COLO668 (cell line): ENCODE data around the gene DNAH11.
"Not testable (repeated sequence)": the region's sequence is repeated elsewhere in the genome, so short reads cannot be mapped to it uniquely, and the experiment has no call there.

Experiments used
- DNase-seq: peaks from one replicate; lab custom pipeline; 2025; ENCODE audit not compliant: unreplicated experiment; lab: John Stamatoyannopoulos, UW

Gene DNAH11

GRCh38 chr7:21867816-21868575 lies 325.2 kb downstream of the DNAH11 start:
- DNase-seq, result no peak

- no peak for DNase-seq
These were observed 325.7 kb downstream of the DNAH11 start for GRCh38 chr7:21868576-21868850.

DNA sequence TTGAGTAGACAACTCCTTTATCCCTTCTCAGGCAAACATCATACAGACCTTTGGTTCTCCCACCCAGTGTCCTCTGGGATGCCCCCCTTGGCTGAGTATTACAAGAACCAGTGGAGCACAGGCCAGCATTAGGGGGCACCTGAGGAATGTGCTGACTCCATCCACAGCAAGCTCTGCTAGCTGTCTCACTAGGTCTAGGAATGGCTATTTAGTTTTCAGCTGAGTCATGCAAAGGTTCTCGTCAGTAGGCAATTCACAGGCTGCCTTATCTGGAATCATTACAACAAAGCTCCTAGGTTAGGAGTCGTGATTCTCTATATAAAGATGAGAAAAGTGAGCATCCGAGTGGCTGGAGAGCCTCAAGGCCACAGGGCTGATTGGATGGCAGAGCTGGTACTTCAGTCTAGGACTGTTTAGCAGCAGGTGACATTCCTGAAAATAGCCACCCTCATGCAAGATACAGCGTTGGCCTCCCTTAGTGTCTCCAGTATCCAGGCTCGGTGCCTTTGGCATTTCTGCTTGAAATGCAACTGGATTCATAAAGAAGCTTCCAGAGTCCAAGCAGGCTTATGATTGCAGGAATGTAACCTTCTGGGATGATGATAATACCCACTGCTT lies 327.1 kb downstream of the DNAH11 start:
- DNase-seq, result no peak

DNA sequence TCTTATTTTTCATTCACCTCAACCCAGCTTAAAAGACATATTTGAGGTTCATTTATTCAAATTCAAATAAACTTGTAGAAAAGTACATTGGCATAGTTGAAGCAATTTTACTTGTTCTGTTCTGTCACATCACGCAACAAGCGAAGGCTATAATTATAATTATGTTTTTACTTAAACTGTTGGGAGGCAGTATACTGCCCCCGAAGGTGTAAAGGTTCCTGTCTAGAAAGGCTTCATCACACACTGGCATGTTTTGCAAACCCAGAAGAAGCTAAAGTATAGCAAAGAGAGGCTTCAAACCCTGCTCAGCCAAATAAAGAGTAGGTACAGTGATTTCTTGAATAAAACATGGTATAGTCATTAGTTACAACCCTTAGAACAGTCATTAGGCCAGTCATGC lies 340.2 kb downstream of the DNAH11 start:
- DNase-seq, result no peak

DNA sequence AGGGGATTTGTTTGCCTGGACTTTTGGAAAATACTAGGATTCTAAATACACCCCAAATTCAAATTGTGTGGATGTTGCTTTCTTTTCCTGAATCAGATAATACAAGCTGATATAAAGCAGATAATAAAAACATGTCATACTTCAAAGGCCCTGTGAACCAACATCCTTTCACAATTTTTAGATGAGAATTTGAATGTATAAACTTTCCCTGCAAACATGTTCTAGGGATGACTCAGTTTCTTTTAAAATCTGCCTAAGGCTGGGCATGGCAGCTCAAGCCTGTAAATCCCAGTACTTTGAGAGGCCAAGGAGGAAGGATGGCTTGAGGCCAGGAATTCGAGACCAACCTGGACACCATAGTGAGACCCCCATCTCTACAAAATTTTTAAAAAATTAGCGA lies 340.7 kb downstream of the DNAH11 start:
- not testable (repeated sequence) for DNase-seq

GRCh38 chr7:21884496-21884895 lies 341.7 kb downstream of the DNAH11 start:
- DNase-seq, result no peak

GRCh38 chr7:21886396-21886795 lies 343.6 kb downstream of the DNAH11 start:
- DNase-seq, result no peak

DNA sequence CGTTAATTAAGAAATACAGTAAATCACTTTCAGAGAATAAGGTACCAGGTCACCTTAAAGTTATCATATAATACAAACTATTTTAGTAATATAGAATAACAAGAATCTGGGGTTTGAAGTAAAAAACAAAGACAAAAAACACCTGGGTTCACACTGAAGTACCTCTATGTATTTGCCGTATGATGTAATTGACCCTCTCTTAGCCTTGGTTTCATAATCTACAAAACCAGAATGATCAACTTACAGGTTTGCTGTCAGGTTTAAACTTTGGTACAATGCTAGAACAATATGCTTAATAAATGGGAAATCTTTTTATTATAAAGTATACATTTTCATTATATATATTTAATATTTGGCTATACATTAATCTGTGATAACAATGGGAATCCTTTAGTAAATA lies 344.5 kb downstream of the DNAH11 start:
- no peak for DNase-seq

- DNase-seq, result no peak
These were observed 344.9 kb downstream of the DNAH11 start for GRCh38 chr7:21887779-21888178.

- no peak for DNase-seq
These were observed 348.5 kb downstream of the DNAH11 start for GRCh38 chr7:21891291-21891690.

GRCh38 chr7:21893401-21893800 lies 350.6 kb downstream of the DNAH11 start:
- DNase-seq, result no peak

GRCh38 chr7:21898265-21898930 lies 355.6 kb downstream of the DNAH11 start:
- DNase-seq, result no peak

GRCh38 chr7:21902240-21902639 lies 359.4 kb downstream of the DNAH11 start:
- no peak for DNase-seq

- no peak for DNase-seq
These were observed 360.4 kb downstream of the DNAH11 start for GRCh38 chr7:21903020-21903786.

DNA sequence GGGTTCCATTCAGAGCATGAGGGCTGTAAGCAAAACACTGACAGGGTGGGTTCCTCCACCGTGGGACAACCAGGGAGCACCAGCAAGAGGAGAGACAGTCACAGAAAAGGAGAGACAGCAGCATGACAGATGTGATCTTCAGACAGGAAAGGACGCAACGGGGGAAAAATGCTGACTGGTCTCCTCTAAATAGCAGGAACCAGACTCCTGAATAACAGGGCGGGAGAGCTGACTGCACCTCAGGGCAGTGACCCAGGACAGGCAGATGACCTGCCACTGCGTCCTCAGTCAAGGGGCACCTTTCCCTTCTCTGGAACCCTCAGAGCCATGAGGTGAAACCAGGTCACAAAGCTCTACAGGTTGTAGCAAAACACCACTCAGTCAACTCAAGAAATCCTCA lies 365.9 kb downstream of the DNAH11 start:
- no peak for DNase-seq

DNA sequence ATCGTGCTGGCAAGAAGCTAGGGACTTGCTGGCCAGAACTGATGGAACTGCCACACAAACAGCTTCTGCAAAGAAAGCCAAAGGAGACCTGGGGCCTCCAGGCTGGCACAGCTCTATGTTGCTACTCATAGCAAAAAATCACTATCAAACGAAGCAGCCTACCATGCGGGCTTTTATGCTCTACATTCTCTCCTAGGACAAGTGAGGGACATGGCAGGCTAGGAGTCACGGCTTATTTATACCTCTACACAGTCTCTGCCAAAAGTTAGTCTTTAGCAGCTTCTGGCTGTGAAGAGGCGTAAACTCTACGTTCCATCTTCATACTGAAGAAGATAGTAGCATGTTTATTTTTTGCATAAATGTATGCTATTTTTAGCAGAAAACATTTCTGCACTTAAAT lies 367.4 kb downstream of the DNAH11 start:
- DNase-seq, result no peak

GRCh38 chr7:21911341-21911875 lies 368.6 kb downstream of the DNAH11 start:
- DNase-seq, result no peak

DNA sequence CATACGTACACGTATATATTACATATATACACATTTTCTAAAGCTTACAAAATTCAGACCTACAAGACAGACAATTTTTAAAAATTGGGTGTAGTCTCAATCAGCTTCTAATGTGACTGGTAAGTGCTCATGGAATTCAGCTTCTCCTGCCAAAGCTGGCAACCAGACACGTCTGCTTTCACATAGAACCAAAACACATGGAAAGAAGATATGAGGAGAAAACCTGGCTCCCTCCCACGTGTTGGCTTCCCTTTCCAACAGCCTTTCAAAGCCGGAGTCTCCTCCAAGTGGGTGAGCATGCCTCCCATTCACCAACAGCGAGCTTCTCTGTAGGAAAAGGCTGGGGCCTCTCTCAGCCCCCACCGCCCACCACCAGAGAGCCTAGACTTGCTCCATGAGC lies 369.5 kb downstream of the DNAH11 start:
- no peak for DNase-seq

- DNase-seq, result no peak
These were observed 370.3 kb downstream of the DNAH11 start for GRCh38 chr7:21912931-21913780.

DNA sequence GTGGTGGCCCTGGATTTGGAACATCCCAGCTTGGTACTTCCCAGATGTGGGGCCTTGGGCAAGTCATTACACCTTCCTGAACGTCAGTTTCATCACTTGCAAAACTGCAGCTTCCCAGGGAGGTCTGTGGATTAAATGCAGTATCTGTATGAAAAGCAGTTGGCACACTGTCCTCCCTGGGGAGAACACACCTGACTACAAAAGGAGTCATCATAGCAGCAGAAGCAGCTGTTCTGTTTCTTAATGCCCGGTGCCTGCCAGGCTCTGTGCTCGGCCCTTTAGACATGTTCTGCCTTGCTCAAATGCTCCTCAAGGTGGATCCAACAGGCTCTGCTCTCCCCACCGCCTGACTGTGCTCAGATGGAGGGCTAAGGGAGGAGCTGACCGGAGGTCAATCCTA lies 371.8 kb downstream of the DNAH11 start:
- DNase-seq, result no peak

DNA sequence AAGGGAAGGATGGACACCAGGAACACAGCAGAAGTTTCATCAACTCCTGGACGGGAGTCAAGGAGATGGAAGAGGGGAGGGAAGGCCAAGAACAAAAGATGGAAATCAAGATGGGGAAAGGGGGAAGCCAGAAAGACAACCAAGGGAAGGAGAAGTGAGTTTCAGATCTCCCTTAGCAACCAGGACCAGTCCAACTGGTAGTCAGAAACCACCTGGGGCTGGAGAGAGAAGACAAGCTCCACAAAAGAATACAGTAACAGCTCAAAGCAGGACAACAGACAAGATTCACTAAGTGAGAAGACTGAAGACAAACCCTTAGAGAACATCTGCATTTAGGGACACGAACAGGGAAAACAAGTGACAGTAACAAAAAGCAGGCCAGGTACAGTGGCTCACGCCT lies 372.3 kb downstream of the DNAH11 start:
- no peak for DNase-seq
